GM18519 (cell line): ENCODE results near the gene UBE2E1.
"Not testable (repeated sequence)": the region's sequence is repeated elsewhere in the genome, so short reads cannot be mapped to it uniquely, and the experiment has no call there.

Experiments
- ATAC-seq: cut with Tn5 transposase; IDR thresholded peaks from one replicate; pipeline ENCODE4 v1.9.1; 2021; ENCODE audit warnings: mild to moderate bottlenecking, moderate library complexity; ENCODE audit not compliant: unreplicated experiment, low FRiP score

Gene UBE2E1

GRCh38 chr3:23874359-23875112 is 68.8 kb downstream of the UBE2E1 start:
- ATAC-seq = no peak

- ATAC-seq = no peak
Observed at GRCh38 chr3:23875113-23875725, 69.5 kb downstream of the UBE2E1 start.

GRCh38 chr3:23876923-23877322 is 71.2 kb downstream of the UBE2E1 start:
- no peak for ATAC-seq

GRCh38 chr3:23877329-23877980 is 71.7 kb downstream of the UBE2E1 start:
- no peak for ATAC-seq

GRCh38 chr3:23879485-23879884 is 73.7 kb downstream of the UBE2E1 start:
- ATAC-seq = no peak

GRCh38 chr3:23880703-23881339 is 75.1 kb downstream of the UBE2E1 start:
- ATAC-seq = no peak

- ATAC-seq = not testable (repeated sequence)
Observed at GRCh38 chr3:23881993-23882392, 76.2 kb downstream of the UBE2E1 start.

GRCh38 chr3:23882487-23882918 is 76.7 kb downstream of the UBE2E1 start:
- ATAC-seq = no peak

- no peak for ATAC-seq
Observed at GRCh38 chr3:23884481-23884880, 78.7 kb downstream of the UBE2E1 start.

- ATAC-seq = no peak
Observed at GRCh38 chr3:23885210-23885609, 79.5 kb downstream of the UBE2E1 start.

GRCh38 chr3:23886311-23886710 is 80.6 kb downstream of the UBE2E1 start:
- no peak for ATAC-seq

- ATAC-seq = peak; percentile 39
Observed at GRCh38 chr3:23888617-23889228, 83.0 kb downstream of the UBE2E1 start.

- no peak for ATAC-seq
Observed at GRCh38 chr3:23889386-23889785, 83.6 kb downstream of the UBE2E1 start.

- ATAC-seq = no peak
Observed at GRCh38 chr3:23889950-23890349, 84.2 kb downstream of the UBE2E1 start.

GRCh38 chr3:23894254-23895061 is 88.7 kb downstream of the UBE2E1 start:
- no peak for ATAC-seq

GRCh38 chr3:23895181-23895580 is 89.4 kb downstream of the UBE2E1 start:
- no peak for ATAC-seq

GRCh38 chr3:23900744-23901143 is 95.0 kb downstream of the UBE2E1 start:
- no peak for ATAC-seq

- no peak for ATAC-seq
Observed at GRCh38 chr3:23904545-23904944, 98.8 kb downstream of the UBE2E1 start.

- no peak for ATAC-seq
Observed at GRCh38 chr3:23909341-23909740, 103.6 kb downstream of the UBE2E1 start.

- ATAC-seq = no peak
Observed at GRCh38 chr3:23911397-23911796, 105.6 kb downstream of the UBE2E1 start.
